NCI-H2107 treated with DMSO at 0.1 percent for 48 hours (cell line): ENCODE measurements around the gene C5orf24.

ENCODE experiments used
- DNase-seq: peaks from one replicate; lab custom pipeline; 2025; ENCODE audit not compliant: unreplicated experiment; lab: John Stamatoyannopoulos, UW

Gene C5orf24

GRCh38 chr5:134905246-134905996 lies 59.7 kb downstream of the C5orf24 start:
- DNase-seq = peak; percentile 62

DNA sequence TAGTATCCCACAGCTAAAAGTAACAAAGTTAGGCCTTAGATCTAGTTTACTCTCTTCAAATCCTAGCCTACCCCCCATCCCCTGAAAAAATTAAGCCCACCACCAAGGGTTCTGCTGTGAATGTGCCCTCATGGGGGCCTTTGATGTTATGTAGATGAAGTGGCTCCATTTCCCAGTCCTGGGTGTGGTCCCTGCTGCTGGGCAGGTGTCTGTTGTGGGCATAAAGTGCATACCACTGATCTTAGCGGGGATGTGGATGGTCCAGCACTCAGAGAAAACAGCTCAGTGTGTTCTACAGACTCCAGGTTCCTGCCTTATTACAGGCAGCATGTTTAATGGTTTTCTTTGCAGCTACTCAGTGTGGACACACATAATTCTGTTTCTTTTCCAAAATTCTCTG lies 61.0 kb downstream of the C5orf24 start:
- DNase-seq = no peak
